Psoas muscle (tissue), 8 donors: ENCODE results near the gene SPATA13. TPM values are rescaled to one million over a fixed set of nuclear protein-coding genes. Genes with fewer than 3 reads are reported as not detected.

Experiments used
- ATAC-seq, 4 donors: fragments of 200-7000 bp; cut with Tn5 transposase; one replicate each; pipeline ENCODE4 v1.9.1; 2020; ENCODE audit warnings: moderate library complexity in 3 of 4, mild to moderate bottlenecking in 2 of 4
- DNase-seq, 2 donors: peaks; one replicate each; pipeline ENCODE4 v3.0.0-alpha.2; 2020
- H3K27ac ChIP-seq: fragments of 200-600 bp; one replicate; pipeline ENCODE4 v1.8.0; 2022
- H3K27me3 ChIP-seq, 3 donors: fragments of 200-600 bp in 1 of 3; one replicate each; pipeline versions ENCODE4 v1.6.1 to v1.8.0; 2013 to 2022; ENCODE audit warnings: low read length in 2 of 3, mild to moderate bottlenecking in 2 of 3, moderate library complexity in 1 of 3; ENCODE audit not compliant: insufficient read depth in 3 of 3
- H3K36me3 ChIP-seq, 2 donors: fragments of 200-600 bp in 1 of 2; one replicate each; pipeline versions ENCODE4 v1.6.1 to v1.8.0; 2013 to 2022; ENCODE audit warnings: low read depth in 1 of 2, mild to moderate bottlenecking in 1 of 2, moderate library complexity in 1 of 2; ENCODE audit not compliant: insufficient read depth in 1 of 2
- H3K4me1 ChIP-seq: fragments of 200-600 bp; one replicate; pipeline ENCODE4 v1.8.0; 2022
- H3K4me3 ChIP-seq: fragments of 200-600 bp; one replicate; pipeline ENCODE4 v1.8.0; 2022; ENCODE audit warnings: mild to moderate bottlenecking
- H3K9me3 ChIP-seq: fragments of 200-600 bp; one replicate; pipeline ENCODE4 v1.8.0; 2022
- CTCF ChIP-seq: fragments of 200-600 bp; IDR thresholded peaks from one replicate; pipeline ENCODE4 v1.8.0; 2022; ENCODE audit warnings: antibody characterized with exemption
- WGBS, 3 donors: extraction: QIAGEN DNeasy Blood & Tissue Kit; methylation state at CpG; one replicate each; pipeline versions ENCODE4 v1.1.6 to v1.1.7; 2013; 5-methylcytosine and 5-hydroxymethylcytosine counted together
- intact Hi-C, 2 donors: fragments of 100-400 bp; cut with DNase I; formaldehyde crosslinking; loops; one replicate each; pipeline versions ENCODE4 v1.11.0 to v1.14.2; 2022
- polyA plus RNA-seq, 3 donors: library from polyadenylated mRNA; stranded (reverse); fragments of 200-250 nt; gene quantifications; one replicate each; pipeline ENCODE4 v1.2.3, GENCODE V29; 2013
- total RNA-seq, 4 donors: library from RNA; stranded (reverse); fragmentation: NEBNext Ultra II Directional in 2 of 4; extraction: Animal tissue kit (Norgen Biotek cat#: 25700) in 2 of 4; gene quantifications; one replicate each; pipeline versions ENCODE4 v1.2.1 to v1.2.4, GENCODE V29; 2021 to 2023
- donor health status: healthy with polysubstance abuse.
- donor health status: DM: no; HTN: no; CAD: no; lungs with moderate emphysema.
- donor health status: Bipolar disorder and iron deficiency.
- donor health status: healthy.
- donor health status: DM: yes; HTN: yes; CAD: no.
- donor health status: DM: no; HTN: no; CAD: no.
- donor health status: DM: no; HTN: no; CAD: no.
- donor health status: DM: yes; HTN: yes; CAD: no.

Gene SPATA13
- total and polyA plus RNA-seq, 7 donors, result 0.87 to 5.8 (median 2.5) TPM

GRCh38 chr13:24284889-24285565 lies 124.5 kb downstream of the SPATA13 start:
- intact Hi-C loops, result no loop called here
- TF ChIP-seq CTCF, result no peak
- ATAC-seq (no peak), DNase-seq (no peak)
- 83 to 84% (median 83%) methylated on average over 10 of the region's 10 CpGs for WGBS, 3 donors
- no peak overlapping the region for H3K4me3 ChIP-seq
- H3K27ac ChIP-seq, result no peak overlapping the region
- no peaks in the 10 kb centered on the region for H3K9me3 ChIP-seq
- H3K4me1 ChIP-seq, result no peaks in the 10 kb centered on the region
- peaks cover 0 to 14% of the 10 kb centered on the region in 2 donors for H3K36me3 ChIP-seq
- no peaks in the 10 kb centered on the region for H3K27me3 ChIP-seq

- no peak overlapping the region for H3K27ac ChIP-seq
- H3K27me3 ChIP-seq, result no peaks in the 10 kb centered on the region
- DNase-seq (no peak), ATAC-seq (no peak)
- peaks cover 0 to 28% of the 10 kb centered on the region in 2 donors for H3K36me3 ChIP-seq
- WGBS, 3 donors, result 87 to 94% (median 91%) methylated on average over 11 of the region's 11 CpGs
- no peak for TF ChIP-seq CTCF
- H3K4me3 ChIP-seq, result no peak overlapping the region
- no peaks in the 10 kb centered on the region for H3K9me3 ChIP-seq
- H3K4me1 ChIP-seq, result no peaks in the 10 kb centered on the region
- intact Hi-C loops, result no loop called here
These were observed 126.1 kb downstream of the SPATA13 start for GRCh38 chr13:24286624-24287023.

- no peak overlapping the region for H3K27ac ChIP-seq
- intact Hi-C loops, result no loop called here
- H3K36me3 ChIP-seq, result peaks cover 0 to 34% of the 10 kb centered on the region in 2 donors
These were observed 127.3 kb downstream of the SPATA13 start for GRCh38 chr13:24287748-24288287.

GRCh38 chr13:24288870-24289269 lies 128.3 kb downstream of the SPATA13 start:
- Histone ChIP-seq H3K27me3 (no peaks in the 10 kb centered on the region), H3K36me3 (peaks cover 0 to 34% of the 10 kb centered on the region in 2 donors), H3K4me3 (no peak overlapping the region), H3K9me3 (no peaks in the 10 kb centered on the region), H3K27ac (no peak overlapping the region), H3K4me1 (no peaks in the 10 kb centered on the region)
- intact Hi-C loops, result no loop called here
- ATAC-seq, result no peak
- TF ChIP-seq CTCF, result no peak
- WGBS, 3 donors, result 89 to 93% (median 90%) methylated on average over 5 of the region's 5 CpGs
- no peak for DNase-seq

More at GRCh38 chr13:24287748-24288287, 127.3 kb downstream of the SPATA13 start:
- no peaks in the 10 kb centered on the region for H3K4me1 ChIP-seq
- H3K27me3 ChIP-seq, result no peaks in the 10 kb centered on the region
- WGBS, 3 donors, result 79 to 90% (median 82%) methylated on average over 8 of the region's 8 CpGs
- no peak for ATAC-seq
- H3K9me3 ChIP-seq, result no peaks in the 10 kb centered on the region
- no peak for TF ChIP-seq CTCF
- no peak overlapping the region for H3K4me3 ChIP-seq
- DNase-seq, result no peak
